ENCODE data around the gene CDX2. TPM values are rescaled to one million over a fixed set of nuclear protein-coding genes. Genes with fewer than 3 reads are reported as not detected.

CDX2 gene
- total and polyA plus RNA-seq, 8 donors = 0.03 to 106 (median 1.3) TPM; not detected in 4

- Histone ChIP-seq H3K36me3 (no peaks in the 10 kb centered on the region), H3K27me3 (peaks cover 42 to 100% (median 99%) of the 10 kb centered on the region in 3 donors), H3K4me3 (peak overlapping the region in 1 of 4 donors; percentile 58), H3K27ac (no peak overlapping the region), H3K9me3 (no peaks in the 10 kb centered on the region), H3K4me1 (peaks cover 37 to 83% (median 60%) of the 10 kb centered on the region in 4 donors)
- DNase-seq = no peak
- 12 to 50% (median 27%) methylated on average over 32 to 39 of the region's 39 CpGs for WGBS, 5 donors
- TF ChIP-seq POLR2AphosphoS5 (IDR thresholded peaks at IDR 0.05) = no peak
- no peak for TF ChIP-seq EP300 (IDR thresholded peaks at IDR 0.05)
- TF ChIP-seq POLR2A (IDR thresholded peaks at IDR 0.05) = no peak
- TF ChIP-seq CTCF (IDR thresholded peaks at IDR 0.05) = no peak
- intact Hi-C loops (cut with DNase I; ENCODE audit: low total_unique reads) = no loop called here
Observed at GRCh38 chr13:27921961-27922882, 46.9 kb downstream of the CDX2 start.

- Histone ChIP-seq H3K36me3 (no peaks in the 10 kb centered on the region), H3K4me1 (peaks cover 37 to 80% (median 57%) of the 10 kb centered on the region in 4 donors), H3K27ac (no peak overlapping the region), H3K27me3 (peaks cover 42 to 100% (median 99%) of the 10 kb centered on the region in 3 donors), H3K4me3 (peak overlapping the region; percentile 33 to 58 (median 42)), H3K9me3 (no peaks in the 10 kb centered on the region)
- intact Hi-C loops (cut with DNase I; ENCODE audit: low total_unique reads) = no loop called here
- no peak for DNase-seq
- 3 to 18% (median 6%) methylated on average over 20 to 41 of the region's 41 CpGs for WGBS, 5 donors
- no peak for TF ChIP-seq POLR2AphosphoS5 (IDR thresholded peaks at IDR 0.05)
- TF ChIP-seq CTCF (IDR thresholded peaks at IDR 0.05) = no peak
- no peak for TF ChIP-seq EP300 (IDR thresholded peaks at IDR 0.05)
- TF ChIP-seq POLR2A (IDR thresholded peaks at IDR 0.05) = no peak
Observed at GRCh38 chr13:27921421-27921960, 47.6 kb downstream of the CDX2 start.

- no peak overlapping the region for H3K27ac ChIP-seq
- peak overlapping the region; percentile 33 to 58 (median 42) for H3K4me3 ChIP-seq
- TF ChIP-seq POLR2AphosphoS5 (IDR thresholded peaks at IDR 0.05) (no peak), EP300 (IDR thresholded peaks at IDR 0.05) (no peak), POLR2A (IDR thresholded peaks at IDR 0.05) (no peak), CTCF (IDR thresholded peaks at IDR 0.05) (no peak)
- DNase-seq = peak in 1 of 2 donors; percentile 58
- intact Hi-C loops (cut with DNase I; ENCODE audit: low total_unique reads) = no loop called here
- H3K36me3 ChIP-seq = no peaks in the 10 kb centered on the region
- H3K4me1 ChIP-seq = peaks cover 37 to 76% (median 56%) of the 10 kb centered on the region in 4 donors
- no peaks in the 10 kb centered on the region for H3K9me3 ChIP-seq
- 1 to 2% (median 2%) methylated on average over 30 to 40 of the region's 40 CpGs for WGBS, 5 donors
- H3K27me3 ChIP-seq = peaks cover 42 to 100% (median 99%) of the 10 kb centered on the region in 3 donors
Observed at GRCh38 chr13:27920677-27921420, 48.3 kb downstream of the CDX2 start.
